Peyer's patch (tissue), 4 donors: ENCODE results near the gene MERTK. TPM values are rescaled to one million over a fixed set of nuclear protein-coding genes. Genes with fewer than 3 reads are reported as not detected.

Experiments used
- DNase-seq, 3 donors: peaks; one replicate each; pipeline ENCODE4 v3.0.0-alpha.2; 2017 to 2019
- H3K27ac ChIP-seq, 4 donors: fragments of 200-600 bp; sonication (generic); one replicate each; pipeline ENCODE4 v1.5.1; 2016 to 2019
- H3K27me3 ChIP-seq, 2 donors: fragments of 200-600 bp; sonication (generic); one replicate each; pipeline ENCODE4 v1.5.1; 2019
- H3K36me3 ChIP-seq, 3 donors: fragments of 200-600 bp; sonication (generic); one replicate each; pipeline ENCODE4 v1.5.1; 2016 to 2019
- H3K4me1 ChIP-seq, 4 donors: fragments of 200-600 bp; sonication (generic); one replicate each; pipeline ENCODE4 v1.5.1; 2016 to 2019
- H3K4me3 ChIP-seq, 4 donors: fragments of 200-600 bp; sonication (generic); 1 replicate in 3 of 4; 2 replicates in 1 of 4; pipeline ENCODE4 v1.5.1; 2016 to 2019; ENCODE audit warnings: mild to moderate bottlenecking in 1 of 4
- H3K9me3 ChIP-seq, 4 donors: fragments of 200-600 bp; sonication (generic); one replicate each; pipeline ENCODE4 v1.5.1; 2016 to 2019; ENCODE audit warnings: mild to moderate bottlenecking in 1 of 4
- CTCF ChIP-seq, 6 experiments: fragments of 450-650 bp in 4 of 6; fragments of 200-600 bp in 2 of 6; sonication (generic) in 1 of 6; IDR thresholded peaks; one replicate each; pipeline ENCODE4 v1.5.1; 2017 to 2019; ENCODE audit warnings: antibody characterized with exemption in 6 of 6, mild to moderate bottlenecking in 3 of 6, moderate library complexity in 1 of 6
- POLR2A ChIP-seq, 2 donors: fragments of 450-650 bp; IDR thresholded peaks; one replicate each; pipeline ENCODE4 v1.5.1; 2017; ENCODE audit warnings: antibody characterized with exemption in 2 of 2, mild to moderate bottlenecking in 2 of 2, moderate library complexity in 2 of 2
- total RNA-seq, 4 donors: library from RNA; depleted of rRNA; stranded (reverse); fragments of >200 nt; gene quantifications; one replicate each; pipeline ENCODE4 v1.1.0, GENCODE V29; 2016

The MERTK gene
- total RNA-seq, 4 donors from 2014 or later = 8.6 to 56.9 (median 18.5) TPM

- TF ChIP-seq CTCF (IDR thresholded peaks at IDR 0.05) = no peak
- TF ChIP-seq POLR2A (IDR thresholded peaks at IDR 0.05) = no peak
- Histone ChIP-seq H3K27ac (peak overlapping the region in 1 of 4 donors; percentile 9), H3K9me3 (no peaks in the 10 kb centered on the region), H3K36me3 (no peaks in the 10 kb centered on the region), H3K4me1 (peaks cover 0 to 11% (median 0%) of the 10 kb centered on the region in 4 donors), H3K4me3 (no peak overlapping the region), H3K27me3 (no peaks in the 10 kb centered on the region)
- DNase-seq = no peak
These were observed 121.2 kb downstream of the MERTK start for GRCh38 chr2:112019569-112019982.

- H3K27ac ChIP-seq = peak overlapping the region in 1 of 4 donors; percentile 9
- TF ChIP-seq POLR2A (IDR thresholded peaks at IDR 0.05) (no peak), CTCF (IDR thresholded peaks at IDR 0.05) (no peak)
- no peak for DNase-seq
- H3K27me3 ChIP-seq = no peaks in the 10 kb centered on the region
- H3K4me1 ChIP-seq = peaks cover 0 to 11% (median 0%) of the 10 kb centered on the region in 4 donors
- no peaks in the 10 kb centered on the region for H3K36me3 ChIP-seq
- no peaks in the 10 kb centered on the region for H3K9me3 ChIP-seq
- H3K4me3 ChIP-seq = no peak overlapping the region
These were observed 122.2 kb downstream of the MERTK start for GRCh38 chr2:112020561-112020960.

- TF ChIP-seq CTCF (IDR thresholded peaks at IDR 0.05) (peak in 1 of 6 experiments; percentile 7), POLR2A (IDR thresholded peaks at IDR 0.05) (no peak)
- Histone ChIP-seq H3K27ac (peak overlapping the region in 2 of 4 donors; percentile 64 to 72), H3K4me3 (no peak overlapping the region), H3K9me3 (no peaks in the 10 kb centered on the region), H3K4me1 (peaks cover 0 to 11% (median 0%) of the 10 kb centered on the region in 4 donors), H3K36me3 (no peaks in the 10 kb centered on the region), H3K27me3 (no peaks in the 10 kb centered on the region)
- peak in 2 of 3 donors; percentile 59 to 72 for DNase-seq
These were observed 122.9 kb downstream of the MERTK start for GRCh38 chr2:112021290-112021689.

- Histone ChIP-seq H3K4me1 (peaks cover 0 to 11% (median 0%) of the 10 kb centered on the region in 4 donors), H3K4me3 (no peak overlapping the region), H3K27me3 (no peaks in the 10 kb centered on the region), H3K36me3 (no peaks in the 10 kb centered on the region), H3K9me3 (no peaks in the 10 kb centered on the region), H3K27ac (peak overlapping the region in 2 of 4 donors; percentile 64 to 72)
- no peak for TF ChIP-seq POLR2A (IDR thresholded peaks at IDR 0.05)
- no peak for TF ChIP-seq CTCF (IDR thresholded peaks at IDR 0.05)
- DNase-seq = no peak
These were observed 123.4 kb downstream of the MERTK start for GRCh38 chr2:112021781-112022231.

- Histone ChIP-seq H3K27me3 (no peaks in the 10 kb centered on the region), H3K27ac (no peak overlapping the region), H3K4me1 (peaks cover 0 to 11% (median 0%) of the 10 kb centered on the region in 4 donors), H3K9me3 (no peaks in the 10 kb centered on the region), H3K36me3 (no peaks in the 10 kb centered on the region), H3K4me3 (no peak overlapping the region)
- TF ChIP-seq POLR2A (IDR thresholded peaks at IDR 0.05) = no peak
- no peak for TF ChIP-seq CTCF (IDR thresholded peaks at IDR 0.05)
- DNase-seq = no peak
These were observed 125.3 kb downstream of the MERTK start for GRCh38 chr2:112023707-112024106.

GRCh38 chr2:112024231-112024630, 125.8 kb downstream of the MERTK start:
- no peaks in the 10 kb centered on the region for H3K36me3 ChIP-seq
- TF ChIP-seq POLR2A (IDR thresholded peaks at IDR 0.05) = no peak
- no peak for TF ChIP-seq CTCF (IDR thresholded peaks at IDR 0.05)

More at GRCh38 chr2:112024231-112024630, 125.8 kb downstream of the MERTK start:
- Histone ChIP-seq H3K4me1 (peaks cover 0 to 11% (median 0%) of the 10 kb centered on the region in 4 donors), H3K27ac (no peak overlapping the region), H3K27me3 (no peaks in the 10 kb centered on the region), H3K9me3 (no peaks in the 10 kb centered on the region), H3K4me3 (no peak overlapping the region)
- DNase-seq = no peak
